TTC549 (cell line): Measurements from ENCODE around the gene FGF21.

Source experiments
- FAIRE-seq: peaks from 2 replicates; lab custom pipeline; 2012; peaks lifted over from hg19 to GRCh38; lab: Jason Lieb, UNC

The FGF21 gene

DNA sequence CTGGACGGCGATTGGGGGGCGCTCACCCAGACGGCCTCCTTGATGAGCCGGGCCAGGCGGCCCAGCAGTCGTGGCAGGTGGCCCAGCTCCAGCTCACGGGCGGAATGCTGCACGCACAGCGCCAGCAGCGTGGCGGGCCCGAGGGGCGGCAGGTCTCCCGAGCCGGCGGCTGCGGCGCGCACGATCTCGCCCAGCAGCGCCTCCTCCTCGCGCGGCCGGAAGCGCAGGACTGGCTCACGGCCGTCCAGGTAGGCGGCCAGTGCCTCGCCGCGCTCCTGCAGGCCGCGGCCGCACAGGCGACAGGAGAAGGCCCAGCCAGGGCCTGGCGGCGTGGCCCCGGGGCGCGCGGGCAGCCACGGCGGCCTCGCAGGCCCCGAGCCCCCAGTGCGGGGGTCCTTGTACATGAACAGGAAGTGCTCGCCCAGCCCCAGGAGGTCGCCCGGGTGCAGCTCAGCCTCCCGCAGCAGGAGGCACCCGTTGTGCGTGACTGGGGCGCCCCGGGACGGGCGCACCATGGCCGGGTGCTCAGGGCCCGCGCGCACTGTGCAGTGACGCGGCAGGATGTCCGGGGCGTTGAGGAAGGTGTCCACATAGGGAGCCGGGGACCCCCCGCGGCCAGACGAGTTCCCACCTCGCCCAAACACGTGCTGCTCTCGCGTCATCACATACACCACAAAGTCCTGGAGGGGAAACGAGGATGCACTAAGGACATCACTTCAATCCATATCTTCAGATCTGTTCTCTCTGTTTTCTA lies 26.2 kb upstream of the FGF21 start:
- no peak for FAIRE-seq

DNA sequence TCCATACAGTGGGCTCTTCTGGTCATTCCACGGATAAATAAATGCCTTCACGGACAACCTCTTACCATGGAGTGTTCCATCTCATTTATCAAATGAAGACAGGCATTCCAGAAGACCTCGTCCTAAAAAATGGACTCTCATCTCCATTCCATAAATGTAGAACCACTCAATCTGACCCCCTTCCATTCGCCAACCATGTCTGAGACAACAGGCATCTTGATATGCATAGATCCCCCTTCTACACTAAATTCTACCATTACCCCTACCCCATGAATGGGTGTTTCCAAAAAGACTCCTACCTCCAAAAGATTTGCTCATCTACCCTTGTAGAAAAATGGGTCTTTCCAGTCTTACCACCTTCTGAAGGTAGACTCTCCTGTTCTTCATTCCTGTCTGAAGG lies 23.9 kb upstream of the FGF21 start:
- no peak for FAIRE-seq

DNA sequence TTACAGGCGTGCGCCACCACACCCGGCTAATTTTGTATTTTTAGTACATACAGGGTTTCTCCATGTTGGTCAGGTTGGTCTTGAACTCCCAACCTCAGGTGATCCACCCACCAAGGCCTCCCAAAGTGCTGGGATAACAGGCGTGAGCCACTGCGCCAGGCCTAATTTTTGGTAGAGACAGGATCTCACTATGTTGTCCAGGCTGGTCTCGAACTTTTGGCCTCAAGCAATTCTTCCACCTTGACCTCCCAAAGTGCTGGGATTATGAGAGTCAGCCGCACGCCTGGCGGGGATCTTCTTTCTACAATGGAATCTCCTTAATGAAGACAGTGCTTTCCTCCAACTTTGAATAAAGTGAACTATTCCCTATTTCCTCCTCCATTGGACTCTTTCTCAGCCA lies 20.7 kb upstream of the FGF21 start:
- FAIRE-seq, result no peak

DNA sequence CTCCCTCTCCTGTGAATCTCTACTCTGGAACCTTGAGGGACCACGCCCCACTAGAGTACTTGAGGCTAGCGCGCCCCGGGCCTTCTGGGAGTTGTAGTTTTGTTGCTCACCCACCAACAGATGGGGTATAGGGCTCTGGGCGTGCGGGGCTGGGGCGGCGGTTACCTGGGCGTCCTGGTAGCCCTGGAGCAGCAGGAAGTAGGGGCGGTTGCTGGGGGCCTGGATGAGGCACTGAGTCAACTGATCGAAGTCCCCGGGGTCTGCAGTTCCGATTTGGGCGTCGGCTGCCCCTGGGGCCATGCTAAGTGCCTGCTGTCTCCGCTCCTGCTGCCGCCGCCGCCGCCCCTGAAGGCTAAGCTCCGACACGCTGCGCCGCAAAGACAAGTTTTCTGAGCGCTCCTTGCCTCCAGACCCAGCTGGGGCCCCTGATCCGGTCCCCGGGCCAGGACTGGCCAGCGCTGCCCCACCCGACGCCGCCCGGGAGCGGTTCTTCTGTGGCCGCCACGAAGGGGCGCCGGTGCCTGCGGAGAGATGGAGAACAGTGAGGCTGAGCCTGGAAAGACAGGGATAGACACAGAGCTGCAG lies 20.2 kb upstream of the FGF21 start:
- no peak for FAIRE-seq

DNA sequence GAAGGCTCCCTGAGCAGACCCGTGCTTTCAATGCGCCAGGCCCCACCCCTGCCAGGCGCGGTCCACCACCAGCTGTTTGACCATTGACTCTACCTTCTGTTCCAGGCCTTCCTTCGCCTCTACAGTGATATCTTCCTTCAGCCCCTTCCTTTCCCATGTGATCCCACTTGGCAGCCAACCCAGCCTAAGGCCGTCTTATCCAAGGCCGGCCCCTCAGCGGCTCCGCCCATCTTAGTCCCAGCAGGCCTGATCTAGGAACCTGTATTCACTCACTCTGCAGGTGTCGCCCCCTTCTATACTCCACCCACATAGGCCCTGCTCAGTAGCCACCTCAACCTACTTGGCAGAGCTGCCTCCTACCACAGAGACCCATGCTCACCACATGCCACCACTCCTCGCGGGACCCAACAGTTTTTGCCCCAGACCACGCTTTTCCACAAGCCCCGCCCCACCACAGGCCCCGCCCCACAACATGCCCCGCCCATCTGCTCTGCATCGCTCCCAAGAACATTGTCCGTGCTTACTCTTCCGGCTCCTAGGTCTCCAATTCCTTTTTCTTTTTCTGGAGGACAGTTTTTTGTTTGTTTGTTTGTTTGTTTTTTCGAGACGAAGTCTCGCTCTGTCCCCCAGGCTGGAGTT lies 17.8 kb upstream of the FGF21 start:
- FAIRE-seq, result no peak

DNA sequence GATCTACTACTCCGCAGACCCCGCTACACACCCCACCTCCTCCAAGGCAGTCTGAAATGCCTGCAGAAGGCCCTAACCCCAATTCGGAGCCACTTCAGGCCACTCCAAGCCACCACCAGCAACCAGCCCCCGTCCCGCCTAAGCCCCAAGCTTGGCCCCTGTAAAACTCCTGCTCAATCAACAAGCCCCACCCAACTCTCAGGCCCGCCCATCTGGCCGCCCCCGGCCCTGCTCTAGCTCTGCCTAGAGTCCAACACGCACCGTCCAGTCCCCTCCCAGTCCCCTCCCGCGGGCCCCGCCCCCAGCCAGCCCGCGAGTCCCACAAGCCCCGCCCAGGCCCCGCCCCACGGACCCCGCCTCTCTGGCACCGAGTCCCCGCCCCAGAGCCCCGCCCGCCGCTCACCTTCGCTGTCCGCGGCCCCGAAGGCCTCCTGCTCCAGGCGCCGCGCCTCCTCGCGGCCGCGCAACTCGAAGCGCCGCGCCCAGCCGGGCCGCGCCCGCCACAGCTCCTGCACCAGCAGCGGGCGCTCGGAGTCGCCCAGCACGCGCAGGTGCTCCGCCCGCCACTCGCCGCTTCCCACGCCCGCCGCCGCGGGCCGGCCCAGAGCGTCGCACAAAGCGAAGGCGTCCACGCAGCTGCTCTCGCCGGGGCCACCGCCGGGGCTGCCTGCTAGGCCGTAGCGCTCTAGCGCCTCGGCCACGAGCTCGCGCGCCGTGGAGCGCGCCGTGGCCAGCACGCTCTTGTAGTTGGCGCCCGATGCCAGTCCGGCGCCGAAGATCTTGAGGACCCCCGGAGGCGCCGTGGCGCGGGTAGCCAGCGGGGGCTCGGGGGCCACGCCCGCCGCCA lies 16.5 kb upstream of the FGF21 start:
- no peak for FAIRE-seq

DNA sequence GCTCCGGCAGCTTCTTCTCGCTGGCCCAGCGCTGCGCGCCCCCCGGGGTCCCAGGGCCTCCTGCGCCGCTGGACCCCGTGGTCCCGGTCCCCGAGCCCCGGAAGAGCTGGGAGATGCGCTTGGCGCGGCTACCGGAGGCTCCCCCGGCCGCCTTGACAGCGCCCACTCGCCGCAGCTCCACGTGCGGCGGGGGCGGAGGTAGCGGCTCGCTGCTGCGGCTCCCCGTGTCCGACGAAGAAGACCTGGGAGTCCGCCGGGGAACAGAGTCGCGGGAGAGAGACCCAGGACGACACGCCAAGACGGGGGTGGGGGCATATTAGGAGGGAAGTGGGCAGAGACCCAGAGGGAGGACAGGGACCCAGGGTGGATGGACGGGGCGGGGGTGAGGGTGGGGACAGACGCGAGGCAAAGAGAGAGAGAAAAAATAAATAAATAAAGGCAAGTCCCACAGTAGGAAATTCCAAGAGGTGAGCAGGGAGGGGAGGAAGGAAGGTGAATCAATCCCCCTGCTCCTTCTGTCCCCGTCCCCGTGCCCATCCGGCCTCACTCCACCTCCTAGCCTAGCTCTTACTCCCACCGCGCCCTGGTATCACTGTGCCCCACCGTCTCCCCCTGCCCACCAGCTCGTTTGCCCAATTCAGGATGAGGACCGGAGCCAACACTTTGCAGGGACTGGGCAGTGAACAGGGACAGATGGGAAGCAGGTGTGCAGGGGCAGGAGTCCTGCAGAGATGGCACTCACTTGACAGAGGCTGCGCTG lies 15.7 kb upstream of the FGF21 start:
- FAIRE-seq, result no peak

DNA sequence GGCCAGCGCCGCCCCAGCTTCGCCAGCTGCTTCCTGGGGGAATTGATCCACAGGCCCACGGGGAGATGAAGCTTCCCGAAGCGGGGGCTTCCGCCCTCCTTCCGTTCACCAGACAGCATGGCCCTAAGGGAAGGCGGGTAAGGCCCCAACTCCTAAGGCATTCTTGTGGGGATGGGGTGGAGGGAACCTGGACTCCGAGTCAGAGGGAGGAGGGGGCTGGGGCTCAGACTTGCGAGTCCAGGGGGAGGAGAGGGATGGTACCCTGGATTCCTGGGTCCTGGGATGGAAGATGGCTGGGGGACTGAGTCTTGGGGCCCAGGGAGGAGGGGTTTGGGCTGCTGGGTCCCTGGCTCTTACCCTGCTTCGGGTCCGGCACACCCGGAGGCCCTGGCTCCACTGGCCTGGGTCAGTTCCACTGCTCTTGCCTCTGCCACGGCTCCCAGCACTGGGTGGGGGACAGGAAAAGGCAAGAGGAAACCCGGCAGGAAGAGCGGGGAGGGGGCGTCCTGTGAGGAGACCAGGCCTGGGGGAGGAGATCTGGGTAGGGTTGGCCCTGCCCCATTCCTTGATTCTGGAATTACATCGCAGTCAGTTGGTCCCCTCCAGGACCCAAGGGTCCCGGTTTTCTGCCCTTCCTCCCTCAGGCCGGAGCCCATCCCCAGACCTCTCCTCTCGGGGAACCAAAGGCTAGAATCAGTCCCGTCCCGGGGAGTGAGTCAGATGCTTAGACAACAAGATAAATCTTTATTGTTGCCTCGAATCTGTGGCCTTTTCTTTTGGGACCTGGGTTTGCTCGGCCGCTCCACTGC lies 15.0 kb upstream of the FGF21 start, which contains the start of gene RASIP1:
Gene RASIP1 (minus strand): TSS at position 447 of the 809 bp plus-strand sequence. CDS start 328 bp downstream, at position 119.
- no peak for FAIRE-seq

DNA sequence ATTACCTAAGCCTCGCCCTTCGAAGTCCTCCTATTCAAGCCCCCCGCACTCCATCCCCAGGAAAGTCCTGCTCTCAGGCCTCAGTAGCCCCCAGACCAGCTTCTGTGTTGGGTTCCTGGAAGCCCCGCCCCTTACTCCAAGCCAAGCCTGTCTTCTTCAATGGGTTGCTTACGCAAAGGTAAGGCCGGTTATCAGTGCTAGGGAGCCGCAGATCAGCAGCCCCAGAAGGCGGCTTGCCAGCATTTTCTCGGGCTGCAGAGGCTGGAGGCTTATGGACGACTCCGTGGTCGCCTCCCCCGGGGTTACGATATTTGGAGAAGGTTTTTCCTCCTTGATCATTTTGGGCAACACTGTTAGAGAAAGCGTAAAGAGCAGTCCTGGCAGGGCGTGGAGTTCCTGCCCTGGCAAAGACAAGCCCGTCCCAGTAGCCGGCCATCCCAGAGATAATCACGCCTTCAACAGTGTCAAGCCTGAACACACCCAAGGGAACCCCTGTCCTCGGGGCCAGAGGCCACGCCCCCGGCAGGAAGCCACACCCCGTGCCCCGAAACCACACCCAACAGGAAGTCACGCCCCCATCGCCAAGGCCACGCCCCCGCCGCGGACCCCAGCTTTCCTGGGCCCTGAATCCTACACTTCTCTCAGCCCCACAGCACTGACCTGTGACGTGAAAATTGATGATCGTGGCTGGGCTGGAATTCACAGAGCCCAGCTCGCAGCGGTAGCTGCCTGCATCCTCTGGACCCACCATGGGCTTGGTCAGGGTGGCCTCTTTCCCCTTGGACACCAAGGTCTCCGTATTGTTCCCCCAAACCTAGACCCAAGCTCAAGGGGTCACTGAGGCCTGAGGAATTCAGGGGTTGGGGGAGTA lies 14.0 kb upstream of the FGF21 start:
- FAIRE-seq, result no peak

DNA sequence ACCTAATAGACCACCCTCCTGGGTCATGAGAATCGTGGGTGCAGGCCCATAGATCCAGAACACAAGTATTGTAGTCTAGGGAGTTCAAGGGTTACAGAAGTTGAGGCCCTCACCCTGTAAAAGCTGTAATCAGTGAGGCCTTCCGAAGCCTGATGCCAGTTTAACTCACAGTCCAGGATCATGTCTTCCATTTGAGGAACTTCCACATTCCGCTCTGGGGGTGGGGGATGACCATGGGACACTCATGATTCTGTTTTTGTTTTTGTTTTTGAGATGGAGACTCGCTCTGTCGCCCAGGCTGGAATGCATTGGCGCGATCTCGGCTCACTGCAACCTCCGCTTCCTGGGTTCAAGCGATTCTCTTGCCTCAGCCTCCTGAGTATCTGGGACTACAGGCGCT lies 13.2 kb upstream of the FGF21 start:
- FAIRE-seq, result no peak

DNA sequence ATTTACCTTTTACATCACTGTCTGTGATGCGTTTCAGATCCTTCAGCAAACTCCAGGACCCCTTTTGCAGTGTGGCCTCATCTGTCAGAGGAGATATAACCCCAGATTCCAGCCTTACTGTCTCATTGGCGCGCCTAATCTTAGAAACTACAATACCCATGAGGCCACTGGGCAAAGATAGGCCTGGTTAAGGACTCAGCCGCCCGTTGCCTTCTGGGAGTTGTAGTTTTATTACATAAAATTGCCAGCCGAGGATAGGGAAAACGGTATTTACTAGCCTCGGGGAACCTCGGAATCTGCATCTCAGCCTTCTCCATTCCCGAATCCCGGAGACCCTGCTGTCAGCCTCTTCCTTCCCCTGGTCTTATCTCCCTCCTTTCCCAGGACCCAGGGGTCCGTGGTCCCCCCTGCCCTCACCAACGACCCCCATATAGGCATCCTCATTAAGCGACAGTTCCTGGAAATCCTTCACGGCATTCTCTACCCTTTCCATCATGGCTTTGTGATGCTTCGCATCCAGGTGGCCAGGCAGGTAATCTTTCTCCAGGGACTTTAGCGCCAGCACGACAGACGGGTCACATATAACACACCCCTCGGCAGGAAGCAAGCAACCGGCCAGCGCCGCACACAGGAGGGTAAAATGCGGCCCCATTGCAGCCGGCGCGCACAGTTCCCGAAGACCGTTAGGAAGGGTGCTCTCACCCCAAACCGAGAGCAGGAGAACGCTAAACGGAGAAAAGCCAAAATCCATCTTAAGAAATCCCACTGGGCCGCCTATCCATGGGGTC lies 9.9 kb upstream of the FGF21 start:
- no peak for FAIRE-seq

DNA sequence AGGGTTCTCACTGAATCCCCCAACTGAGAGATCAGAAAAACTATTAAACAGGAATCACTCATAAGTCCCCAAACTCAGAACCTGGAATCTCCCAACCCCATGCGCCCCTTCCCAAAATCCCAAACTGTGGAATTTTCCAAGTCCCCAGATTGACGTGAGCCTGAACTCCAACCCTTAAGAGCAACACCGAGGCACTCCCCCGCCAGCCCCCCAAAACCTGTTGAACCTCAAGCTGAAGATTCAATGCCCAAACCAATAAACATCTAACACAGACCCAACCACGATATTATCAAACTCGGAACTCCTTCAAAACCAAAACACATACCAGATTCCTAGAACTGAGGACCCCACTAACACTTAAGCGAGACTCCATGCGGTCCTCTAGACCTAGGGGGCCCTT lies 9.2 kb upstream of the FGF21 start:
- no peak for FAIRE-seq

DNA sequence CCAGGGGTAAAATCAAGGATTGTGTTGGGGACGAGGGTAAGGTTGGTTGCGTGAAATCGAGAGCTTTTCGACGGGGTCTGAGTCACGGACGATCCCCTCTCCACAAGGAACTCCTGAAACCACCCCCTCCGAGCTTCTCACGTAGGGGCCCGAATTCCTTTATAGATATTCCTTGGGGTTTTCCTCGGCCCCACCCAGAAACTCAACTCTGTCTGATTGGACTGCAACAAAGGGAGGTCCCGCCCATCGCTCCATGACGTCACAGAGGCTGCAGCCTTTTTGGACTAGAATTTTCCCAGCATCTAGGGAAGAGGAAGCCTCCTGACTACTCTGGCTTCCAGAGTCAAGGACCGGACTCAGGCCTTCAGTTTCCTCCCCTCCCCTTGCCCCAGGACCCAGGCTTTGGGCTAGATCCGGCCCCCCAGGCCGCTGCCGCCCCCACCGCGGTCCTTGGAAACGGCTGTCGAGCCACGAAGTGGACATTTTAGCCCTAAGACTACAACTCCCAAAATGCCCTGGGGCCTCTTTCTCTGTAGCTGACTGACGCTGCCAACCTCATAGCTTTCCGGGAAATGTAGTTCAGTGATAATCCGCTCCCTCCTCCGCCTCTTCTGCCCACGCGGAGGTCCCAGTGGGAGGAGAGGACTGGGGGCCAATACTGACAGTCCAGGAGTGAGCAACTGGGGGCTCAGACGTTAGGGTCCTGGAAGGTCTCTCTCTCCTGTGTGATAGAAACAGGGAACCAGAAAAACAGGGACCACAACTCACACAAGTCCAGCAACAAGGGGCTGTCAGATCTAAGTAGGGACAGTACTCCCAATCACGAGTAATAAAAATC lies 8.4 kb upstream of the FGF21 start, which contains the start of gene IZUMO1:
Gene IZUMO1 (minus strand): TSS at position 172 of the 838 bp plus-strand sequence. CDS start 1,050 bp downstream, outside the sequence.
- FAIRE-seq, result peak; percentile 3

DNA sequence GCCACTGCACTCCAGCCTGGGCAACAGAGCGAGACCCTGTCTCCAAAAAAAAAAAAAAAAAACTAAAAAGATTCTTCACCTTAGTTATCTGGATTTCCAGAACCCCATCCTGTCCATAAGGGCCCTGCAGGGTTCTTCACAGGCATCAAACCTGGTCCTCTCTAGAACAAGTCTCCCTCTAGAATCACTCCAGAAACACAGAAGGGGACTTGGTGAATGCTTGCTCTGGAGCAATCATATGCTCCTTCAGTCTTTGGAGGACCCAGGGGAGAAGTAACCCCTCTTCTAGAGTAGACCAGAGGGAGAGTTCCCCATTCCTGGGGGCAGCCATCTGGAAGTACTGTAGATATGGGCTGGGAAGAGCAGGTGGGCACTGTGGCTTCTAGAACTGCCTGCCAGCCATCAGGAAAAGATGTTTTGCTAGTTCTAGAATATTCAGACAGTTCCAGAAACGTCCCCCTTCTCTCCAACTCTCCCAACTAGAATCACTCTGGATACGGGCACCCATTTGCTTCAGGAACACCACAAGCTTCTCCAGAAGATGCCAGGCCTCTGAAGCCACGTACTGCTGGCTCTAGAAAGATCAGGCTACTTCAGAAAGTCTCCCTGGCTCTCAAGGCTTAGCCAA lies 5.6 kb upstream of the FGF21 start:
- no peak for FAIRE-seq

DNA sequence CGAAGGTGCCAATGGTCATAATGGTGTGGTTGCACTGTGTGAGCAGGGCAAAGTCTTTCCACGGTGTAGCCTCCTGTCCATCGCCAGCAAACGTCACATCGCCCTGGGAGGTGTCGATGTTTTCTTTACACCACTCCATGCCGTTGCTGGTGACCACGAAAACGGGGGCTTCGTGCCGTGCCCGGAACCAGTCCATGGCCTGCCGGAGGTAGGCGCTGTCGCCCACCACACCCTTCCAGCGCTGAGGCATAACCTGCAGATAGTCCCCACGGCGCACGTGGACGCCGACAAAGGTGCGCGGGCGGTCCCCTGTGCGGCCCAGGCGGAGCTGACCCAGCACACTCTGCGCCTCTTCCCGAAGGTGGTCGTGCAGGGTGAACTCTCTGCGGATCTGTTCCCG lies 5.0 kb upstream of the FGF21 start:
- FAIRE-seq, result no peak

DNA sequence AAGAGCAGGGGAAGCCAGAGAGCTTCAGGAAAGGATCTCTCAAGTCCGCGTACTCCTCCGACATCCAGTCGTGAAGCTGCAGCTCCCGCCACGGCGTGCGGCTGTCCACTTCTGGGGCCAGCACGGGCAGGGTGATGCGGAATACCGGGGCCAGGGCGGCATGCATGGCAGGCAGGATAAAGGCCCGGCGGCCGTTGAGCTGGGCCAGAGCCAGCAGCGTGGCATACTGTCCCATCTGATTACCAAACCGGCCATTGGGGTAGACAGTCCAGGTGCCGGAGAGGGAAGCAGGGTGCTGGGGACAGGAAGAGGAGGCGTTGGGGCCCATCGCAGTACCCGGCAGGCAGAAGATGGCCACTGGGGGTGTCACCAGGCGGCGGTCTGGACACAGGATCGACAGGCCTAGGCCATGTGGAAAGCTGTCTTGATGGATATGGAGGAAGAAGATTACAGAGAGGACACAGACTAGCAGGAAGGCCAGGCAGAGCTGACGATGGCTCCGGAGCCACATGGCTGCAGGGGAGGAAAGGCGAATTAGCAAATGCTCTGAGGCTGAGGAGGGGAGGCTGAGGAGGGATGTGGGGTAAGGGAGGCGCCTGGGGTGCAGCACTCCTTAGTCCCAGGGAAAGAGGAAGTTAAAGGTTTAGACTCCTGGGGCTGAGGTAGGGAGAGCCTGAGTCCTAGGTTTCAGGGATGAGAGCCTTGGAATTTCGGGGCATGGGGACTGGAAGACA lies 4.4 kb upstream of the FGF21 start:
- FAIRE-seq, result no peak
